ENCODE measurements around the gene NR2F1-AS1. TPM values are rescaled to one million over a fixed set of nuclear protein-coding genes. Genes with fewer than 3 reads are reported as not detected.
A peak's percentile ranks its signal among the peaks of the same experiment; 100 is the strongest.

NR2F1-AS1 gene
- total RNA-seq, 1 donor from 2014 or later = 49.3 TPM

DNA sequence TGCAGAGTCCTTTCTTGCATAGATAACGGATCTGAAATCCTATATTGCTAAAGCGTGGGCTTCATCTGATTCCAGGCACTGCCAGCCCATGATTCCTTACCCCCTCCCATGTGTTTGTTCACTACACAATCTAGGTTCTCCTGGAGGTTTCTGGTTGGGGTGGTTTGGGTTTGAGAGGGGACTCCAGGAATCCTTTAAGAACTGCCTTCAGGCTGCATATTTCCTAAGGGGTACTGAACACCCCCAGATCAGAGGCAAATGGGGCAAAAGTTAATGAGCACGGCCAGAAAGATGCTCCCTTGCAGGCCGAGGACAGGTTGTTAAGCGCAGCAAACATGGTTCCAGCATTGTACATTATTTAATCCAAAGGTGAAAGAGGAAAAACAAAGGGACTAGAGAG is 11.9 kb upstream of the NR2F1-AS1 start:
- intact Hi-C loops (cut with DNase I) = no loop called here
- DNase-seq (ENCODE audit: low spot score) (no peak), ATAC-seq (no peak)

DNA sequence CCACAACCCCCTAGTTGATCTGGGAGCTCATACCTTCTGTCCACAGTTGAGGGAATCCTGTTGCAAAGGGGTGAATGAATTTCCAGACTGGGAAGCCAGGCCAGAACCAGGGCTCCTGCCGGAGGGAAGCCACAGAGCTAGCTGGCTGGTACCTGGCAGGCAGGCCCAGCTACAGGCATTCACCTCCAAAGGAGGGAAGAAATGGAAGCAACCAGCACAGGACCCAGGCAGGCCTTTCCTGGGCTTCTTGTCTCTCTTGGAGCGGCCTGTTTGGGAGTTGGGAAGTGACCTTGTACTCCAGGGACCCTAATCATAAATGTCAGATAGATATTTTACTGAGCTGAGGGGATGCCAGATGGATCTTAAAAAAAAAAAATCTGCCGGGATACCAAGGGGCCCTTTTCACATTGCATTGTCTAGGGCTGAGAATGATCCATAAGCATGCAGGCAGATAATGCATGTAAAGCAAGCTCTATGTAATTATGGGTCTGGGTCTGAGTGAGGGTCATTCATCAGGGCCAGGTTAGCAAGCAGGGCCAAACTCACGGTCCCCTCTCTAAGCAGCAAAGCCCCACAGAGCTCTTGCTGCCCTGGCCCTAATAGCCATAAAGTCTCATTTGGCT is 10.4 kb upstream of the NR2F1-AS1 start:
- ATAC-seq = no peak
- intact Hi-C loops (cut with DNase I) = no loop called here
- DNase-seq (ENCODE audit: low spot score) = no peak

DNA sequence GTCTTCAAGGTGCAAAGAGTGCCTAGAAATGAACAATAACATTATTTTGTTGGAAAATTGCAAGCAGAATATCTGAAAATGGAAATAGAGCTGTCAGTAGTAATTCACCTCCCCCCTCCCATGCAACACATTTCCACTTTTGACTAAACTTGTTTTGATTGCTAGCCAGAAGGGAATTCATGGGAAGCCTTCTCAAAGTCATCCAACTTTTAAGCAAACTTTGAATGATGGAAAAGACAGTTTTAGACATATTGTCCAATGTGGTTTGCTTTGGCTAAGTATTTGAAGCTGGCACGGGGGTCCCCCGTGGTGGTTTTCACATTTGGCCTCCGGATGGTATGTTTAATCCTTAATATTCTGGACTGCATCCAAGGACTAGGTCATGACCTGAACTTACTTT is 9.5 kb upstream of the NR2F1-AS1 start:
- ATAC-seq = no peak
- intact Hi-C loops (cut with DNase I) = no loop called here
- no peak for DNase-seq (ENCODE audit: low spot score)

DNA sequence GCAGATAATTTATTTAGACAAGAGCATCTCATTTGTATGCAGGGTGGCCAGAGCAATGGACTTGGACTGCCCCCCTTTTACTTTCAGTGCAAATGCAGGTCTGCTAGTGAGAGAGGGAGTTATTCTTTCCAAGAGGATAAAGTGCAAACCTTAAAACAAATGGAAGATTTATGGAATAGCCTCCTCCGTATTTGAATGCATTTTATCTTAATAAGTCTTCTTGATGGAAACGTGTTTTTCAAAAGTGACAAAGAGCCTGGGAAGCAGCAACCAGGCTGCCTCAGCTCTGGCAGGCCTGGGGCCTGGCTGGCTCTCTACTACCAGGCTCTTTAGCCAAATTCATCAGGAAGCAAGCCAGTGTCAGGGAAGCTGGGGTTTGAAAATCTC is 8.8 kb upstream of the NR2F1-AS1 start:
- intact Hi-C loops (cut with DNase I) = no loop called here
- no peak for DNase-seq (ENCODE audit: low spot score)
- no peak for ATAC-seq

DNA sequence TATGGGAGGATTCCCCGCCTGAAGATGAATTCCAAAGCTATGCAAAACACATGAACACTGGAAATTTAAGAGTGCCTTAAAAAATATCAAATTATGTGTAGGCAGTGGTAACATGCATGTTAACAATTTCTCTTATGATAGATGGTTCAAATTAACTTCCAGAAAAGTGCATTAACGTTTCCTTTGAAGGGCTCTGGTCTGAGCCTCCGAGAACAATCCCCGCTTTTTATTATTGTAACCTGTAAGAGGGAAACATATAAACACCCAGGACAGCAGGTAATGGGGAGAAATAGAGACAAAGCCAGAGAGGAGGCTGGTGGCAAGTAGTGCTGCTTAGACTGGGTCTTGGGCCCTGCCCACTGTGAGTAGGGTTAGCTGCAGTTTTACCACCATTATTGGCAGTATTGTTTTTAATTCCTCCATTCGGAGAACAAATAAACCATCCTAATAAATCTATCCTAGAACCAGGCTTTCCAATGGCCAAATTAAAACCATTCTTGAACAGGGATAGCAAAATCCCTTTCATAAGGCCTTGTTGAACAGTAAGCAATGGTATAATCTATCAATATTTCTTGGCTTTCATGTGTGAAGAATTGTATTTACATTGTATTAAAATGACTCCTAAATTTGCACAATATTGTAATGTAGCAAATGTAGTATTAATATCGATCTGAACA is 8.3 kb upstream of the NR2F1-AS1 start:
- intact Hi-C loops (cut with DNase I) = no loop called here
- ATAC-seq (no peak), DNase-seq (ENCODE audit: low spot score) (no peak)

DNA sequence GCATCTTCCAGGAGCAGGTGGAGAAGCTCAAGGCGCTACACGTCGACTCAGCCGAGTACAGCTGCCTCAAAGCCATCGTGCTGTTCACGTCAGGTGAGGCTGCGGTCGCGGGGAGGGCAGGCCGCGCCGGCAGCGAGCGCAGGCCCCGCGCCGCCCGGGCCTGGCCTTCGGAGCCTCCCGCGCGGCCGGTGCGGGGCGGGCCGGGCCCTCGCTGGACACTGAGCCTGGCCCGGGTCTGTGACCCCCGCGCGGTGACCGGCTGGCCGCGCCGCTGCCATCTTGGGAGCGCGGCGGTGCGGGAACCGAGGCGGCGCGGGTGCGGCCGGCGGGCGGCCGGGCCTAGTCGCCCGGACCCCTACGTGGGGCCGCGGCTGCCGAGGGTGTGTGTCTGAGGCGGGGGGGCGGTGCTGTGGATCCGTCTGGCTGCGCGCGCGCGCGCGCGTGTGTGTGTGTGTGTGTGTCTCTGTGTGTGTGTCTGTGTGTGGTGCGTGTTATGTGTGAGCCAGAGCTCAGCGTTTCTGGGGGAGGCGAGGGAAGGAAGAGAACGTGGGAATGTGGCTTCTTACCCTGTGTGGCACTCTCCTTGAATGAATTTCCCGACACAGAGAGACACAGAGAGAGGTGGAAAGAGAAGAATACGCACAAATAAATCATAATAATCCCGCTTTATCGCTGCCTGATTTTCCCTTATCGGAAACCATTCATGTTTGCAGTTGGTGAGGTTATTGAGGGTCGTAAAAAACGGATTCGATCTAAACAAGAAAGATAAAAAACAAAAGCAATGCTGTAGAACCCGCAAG is 7.5 kb upstream of the NR2F1-AS1 start:
- intact Hi-C loops (cut with DNase I) = no loop called here
- ATAC-seq = peak; percentile 37

DNA sequence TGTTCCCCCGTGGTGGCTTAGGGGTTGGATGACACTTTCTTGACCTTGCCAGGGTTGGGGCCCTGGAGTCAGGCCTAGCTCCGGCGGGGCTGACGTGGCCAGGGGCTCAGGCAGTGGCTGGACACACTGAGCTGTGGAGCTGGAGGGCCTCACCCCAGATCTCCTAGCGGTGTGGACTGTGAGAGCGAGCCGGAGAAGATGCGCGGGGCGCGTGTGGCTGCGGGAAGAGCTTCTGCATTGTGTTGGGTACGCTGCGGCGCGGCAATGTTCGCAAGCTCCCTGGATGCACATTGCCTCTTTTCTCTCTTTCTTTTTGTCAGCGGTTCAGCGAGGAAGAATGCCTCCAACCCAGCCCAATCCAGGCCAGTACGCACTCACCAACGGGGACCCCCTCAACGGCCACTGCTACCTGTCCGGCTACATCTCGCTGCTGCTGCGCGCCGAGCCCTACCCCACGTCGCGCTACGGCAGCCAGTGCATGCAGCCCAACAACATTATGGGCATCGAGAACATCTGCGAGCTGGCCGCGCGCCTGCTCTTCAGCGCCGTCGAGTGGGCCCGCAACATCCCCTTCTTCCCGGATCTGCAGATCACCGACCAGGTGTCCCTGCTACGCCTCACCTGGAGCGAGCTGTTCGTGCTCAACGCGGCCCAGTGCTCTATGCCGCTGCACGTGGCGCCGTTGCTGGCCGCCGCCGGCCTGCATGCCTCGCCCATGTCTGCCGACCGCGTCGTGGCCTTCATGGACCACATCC is 6.8 kb upstream of the NR2F1-AS1 start:
- peak; percentile 11 for ATAC-seq
- peak; percentile 63 for DNase-seq (ENCODE audit: low spot score)
- intact Hi-C loops (cut with DNase I) = no loop called here

More for the DNA sequence above, 7.5 kb upstream of the NR2F1-AS1 start:
- DNase-seq (ENCODE audit: low spot score) = peak; percentile 71

DNA sequence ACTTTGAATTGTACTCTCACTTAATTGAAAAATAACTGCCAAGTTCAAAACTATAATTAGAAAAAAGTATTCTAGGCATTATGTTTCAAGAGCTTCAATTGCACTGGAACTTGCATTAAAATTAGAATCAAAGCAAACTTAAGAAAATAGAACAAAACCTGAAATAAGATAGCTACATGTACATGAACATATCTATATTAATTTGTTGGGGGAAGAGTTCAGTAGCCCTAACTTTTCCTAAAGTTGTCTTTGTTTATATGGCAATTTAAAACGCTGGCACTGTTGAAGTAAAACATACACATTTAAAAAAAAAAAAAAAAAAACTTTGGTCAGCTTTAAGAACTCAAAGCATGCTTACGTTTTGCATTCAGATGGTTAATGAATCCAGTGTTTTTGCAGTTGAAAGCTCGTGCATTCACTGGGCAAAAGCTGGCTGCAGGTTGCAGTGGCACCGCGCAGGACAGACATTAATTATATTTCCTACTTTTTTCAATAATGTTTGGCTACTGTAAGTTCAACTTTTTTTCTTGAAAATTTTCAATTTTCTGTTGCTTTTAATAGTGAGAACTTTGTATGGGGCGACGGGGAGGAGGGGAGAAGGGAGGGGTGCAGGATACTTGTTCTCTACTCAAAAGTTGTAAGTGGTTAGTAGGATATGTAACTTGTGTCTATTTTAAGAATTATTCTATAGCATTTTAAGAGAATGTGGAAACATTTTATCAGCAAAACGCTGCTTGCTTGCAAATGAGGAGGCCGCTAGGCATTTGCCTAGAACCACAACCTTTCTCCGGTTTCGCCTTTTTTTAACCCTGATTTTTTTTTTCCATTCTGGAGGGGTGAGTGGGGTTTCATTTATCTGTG is 5.9 kb upstream of the NR2F1-AS1 start:
- intact Hi-C loops (cut with DNase I) = no loop called here
- ATAC-seq (no peak), DNase-seq (ENCODE audit: low spot score) (no peak)

DNA sequence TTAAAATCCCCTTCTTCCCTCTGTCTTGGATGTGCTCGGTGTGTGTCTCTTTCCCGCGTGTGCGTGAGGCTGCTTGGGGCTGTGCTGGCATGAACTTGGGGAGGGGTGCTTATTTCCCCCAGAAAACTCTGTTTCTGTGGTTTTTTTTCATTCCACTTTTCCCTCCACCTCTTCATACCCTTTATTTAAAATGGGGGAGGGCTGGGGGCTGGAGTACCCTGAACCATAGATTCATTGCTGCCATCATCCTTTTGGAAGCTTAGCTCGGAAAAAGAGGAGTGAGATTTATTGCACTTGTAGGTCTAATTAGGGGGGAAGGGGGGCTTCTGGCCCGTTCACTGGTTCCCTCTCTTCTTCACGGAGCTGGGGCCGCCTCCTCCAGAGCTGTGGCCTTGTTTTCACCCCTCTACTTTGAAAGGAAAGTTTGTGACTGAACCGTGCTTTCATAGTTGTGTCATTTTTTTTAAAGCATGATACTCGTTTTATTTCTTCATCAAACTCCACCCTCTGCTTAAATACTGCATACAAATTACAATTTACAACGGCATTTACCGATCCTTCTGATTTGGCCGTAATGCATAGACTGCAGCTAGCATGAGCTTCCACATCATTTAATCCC is 4.9 kb upstream of the NR2F1-AS1 start:
- ATAC-seq = no peak
- DNase-seq (ENCODE audit: low spot score) = no peak
- intact Hi-C loops (cut with DNase I) = no loop called here

DNA sequence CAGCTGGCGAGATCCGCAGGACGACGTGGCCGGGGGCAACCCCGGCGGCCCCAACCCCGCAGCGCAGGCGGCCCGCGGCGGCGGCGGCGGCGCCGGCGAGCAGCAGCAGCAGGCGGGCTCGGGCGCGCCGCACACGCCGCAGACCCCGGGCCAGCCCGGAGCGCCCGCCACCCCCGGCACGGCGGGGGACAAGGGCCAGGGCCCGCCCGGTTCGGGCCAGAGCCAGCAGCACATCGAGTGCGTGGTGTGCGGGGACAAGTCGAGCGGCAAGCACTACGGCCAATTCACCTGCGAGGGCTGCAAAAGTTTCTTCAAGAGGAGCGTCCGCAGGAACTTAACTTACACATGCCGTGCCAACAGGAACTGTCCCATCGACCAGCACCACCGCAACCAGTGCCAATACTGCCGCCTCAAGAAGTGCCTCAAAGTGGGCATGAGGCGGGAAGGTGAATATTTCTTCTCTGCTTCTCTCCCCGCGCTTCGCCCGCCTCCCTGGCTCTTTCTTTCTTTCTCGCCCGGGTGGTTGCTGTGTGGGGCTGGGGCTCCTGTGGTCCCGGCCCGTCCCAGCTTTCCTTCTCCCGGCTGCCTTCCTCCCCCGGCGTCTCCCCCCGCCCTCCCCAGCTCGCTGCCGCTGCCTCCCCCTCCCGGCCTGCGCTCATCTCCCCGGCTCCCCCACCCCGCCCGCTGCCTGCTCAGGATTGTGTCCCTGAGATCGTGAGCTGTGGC is 4.2 kb upstream of the NR2F1-AS1 start:
- ATAC-seq (no peak), DNase-seq (ENCODE audit: low spot score) (peak; percentile 62)
- intact Hi-C loops (cut with DNase I) = no loop called here

DNA sequence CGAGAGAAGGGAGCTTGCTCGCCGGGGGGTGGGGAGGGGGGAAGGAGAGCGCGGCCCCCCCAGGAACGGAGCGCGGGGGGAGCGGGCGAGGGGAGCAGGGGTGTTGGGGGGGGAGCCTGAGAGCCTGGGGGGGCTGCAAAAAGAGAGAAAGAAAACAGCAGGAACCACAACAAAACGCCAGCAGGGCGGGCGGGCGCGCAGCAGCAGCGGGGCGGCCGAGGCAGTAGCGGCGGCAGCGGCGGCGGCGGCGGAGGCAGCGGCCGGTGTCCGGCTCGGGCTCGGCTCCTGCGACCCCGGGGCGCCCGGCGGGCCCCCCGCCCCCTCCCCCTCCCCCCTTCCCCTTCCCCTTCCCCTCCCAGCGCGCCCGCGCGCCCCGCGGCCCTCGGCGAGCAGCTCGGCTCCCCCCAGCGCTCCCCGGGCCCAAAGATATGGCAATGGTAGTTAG is 3.6 kb upstream of the NR2F1-AS1 start:
- DNase-seq (ENCODE audit: low spot score) = no peak
- ATAC-seq = no peak
- intact Hi-C loops (cut with DNase I) = no loop called here

DNA sequence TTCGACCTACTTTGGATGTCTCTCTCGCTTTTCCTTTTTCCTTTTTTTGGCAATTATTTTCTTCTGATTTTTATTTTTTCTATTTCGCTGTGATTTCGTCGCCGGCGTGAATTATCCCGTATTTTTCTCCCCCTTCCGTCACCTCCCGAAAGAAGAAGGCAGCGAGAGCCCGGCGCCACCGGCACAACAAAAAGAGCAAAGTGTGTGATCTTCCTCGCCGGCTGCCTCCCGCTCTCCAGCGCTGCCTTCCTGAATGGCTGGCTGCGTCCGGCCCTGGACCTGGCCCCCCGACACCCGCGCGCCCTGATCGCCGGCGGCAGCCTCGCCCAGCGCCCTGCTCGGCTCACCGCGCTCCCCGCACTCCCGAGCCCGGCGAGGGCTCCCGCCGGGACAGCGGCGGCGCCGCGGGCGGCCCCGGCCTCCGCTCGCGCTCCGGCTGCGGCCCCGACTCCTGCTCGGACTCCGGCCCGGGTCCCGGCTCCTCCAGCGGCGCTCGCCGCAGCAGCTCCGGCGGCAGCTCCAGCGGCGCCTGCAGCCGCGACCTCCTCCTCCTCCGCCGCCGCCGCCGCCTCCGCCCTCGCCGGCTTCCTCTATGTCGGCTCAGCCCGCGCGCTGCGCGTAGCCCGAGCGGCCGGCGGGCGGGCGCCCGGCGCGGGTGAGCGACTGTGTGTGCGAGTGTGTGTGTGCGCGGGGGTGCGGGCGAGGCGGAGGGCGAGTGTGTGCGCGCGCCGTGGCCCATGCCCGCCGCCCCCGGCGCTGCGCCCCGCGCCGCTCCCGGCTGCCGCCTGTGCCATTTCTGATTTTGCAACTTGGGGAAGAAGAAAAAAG is 3.0 kb upstream of the NR2F1-AS1 start:
- ATAC-seq (no peak), DNase-seq (ENCODE audit: low spot score) (peak; percentile 67)
- intact Hi-C loops (cut with DNase I) = no loop called here

DNA sequence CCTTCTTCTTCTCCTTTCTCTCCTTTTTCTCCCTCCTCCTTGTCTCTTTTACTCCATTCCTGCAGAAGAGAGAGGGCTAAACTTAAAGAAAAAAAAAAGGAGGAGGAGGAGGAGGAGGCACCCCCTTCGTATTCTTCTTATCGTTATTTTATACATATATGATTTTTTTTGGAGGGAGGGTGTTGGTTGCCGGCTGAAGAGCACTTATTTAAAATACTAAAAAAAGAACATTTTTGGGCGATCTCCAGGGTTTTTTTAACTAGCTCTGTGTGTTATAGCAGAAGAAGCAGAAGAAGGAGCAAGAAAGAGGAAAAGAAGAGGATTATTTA is 2.4 kb upstream of the NR2F1-AS1 start:
- intact Hi-C loops (cut with DNase I) = no loop called here
- no peak for ATAC-seq
- DNase-seq (ENCODE audit: low spot score) = no peak

DNA sequence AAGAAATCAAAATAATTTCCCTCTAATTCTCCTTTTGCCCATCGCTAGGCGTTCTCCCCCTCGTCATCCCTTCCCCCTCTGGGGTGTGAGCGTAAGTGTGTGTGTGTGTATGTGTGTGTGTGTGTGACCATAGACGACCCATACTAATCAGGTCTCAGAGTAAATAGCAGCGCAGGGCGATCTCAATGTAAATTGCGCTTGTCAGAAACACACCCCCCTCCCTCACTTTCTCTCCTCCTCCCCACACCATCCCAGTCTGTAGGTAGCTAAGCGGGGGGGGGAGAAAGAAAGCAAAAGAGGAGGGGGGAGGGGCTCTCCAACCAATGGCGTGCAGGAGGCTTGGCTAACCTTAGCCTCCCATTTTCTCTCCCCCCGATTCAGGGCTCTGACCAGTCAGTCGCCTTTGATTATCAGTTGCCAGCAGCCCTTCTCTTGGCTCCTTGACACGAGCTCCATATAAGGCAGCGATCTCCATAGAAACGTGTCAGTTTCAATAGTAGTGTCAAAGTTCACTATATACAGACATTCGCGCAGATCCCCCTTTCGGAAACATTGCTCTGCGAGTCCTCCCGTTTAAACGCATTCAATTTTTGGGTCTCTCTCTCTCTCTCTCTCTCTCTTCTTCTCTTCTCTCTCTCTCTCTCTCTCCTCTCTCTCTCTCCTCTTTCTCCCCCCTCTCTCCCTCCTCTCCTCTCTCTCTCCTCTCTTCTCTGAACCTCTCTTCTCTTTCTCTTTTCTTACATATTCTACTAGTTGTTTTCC is 1.8 kb upstream of the NR2F1-AS1 start, which contains the start of gene NR2F1:
NR2F1 (plus strand) TSS at position 546 of the 762 bp plus-strand sequence. CDS start 1,802 bp downstream, outside the sequence.
- ATAC-seq (peak; percentile 84), DNase-seq (ENCODE audit: low spot score) (peak; percentile 91)
- intact Hi-C loops (cut with DNase I) = no loop called here

DNA sequence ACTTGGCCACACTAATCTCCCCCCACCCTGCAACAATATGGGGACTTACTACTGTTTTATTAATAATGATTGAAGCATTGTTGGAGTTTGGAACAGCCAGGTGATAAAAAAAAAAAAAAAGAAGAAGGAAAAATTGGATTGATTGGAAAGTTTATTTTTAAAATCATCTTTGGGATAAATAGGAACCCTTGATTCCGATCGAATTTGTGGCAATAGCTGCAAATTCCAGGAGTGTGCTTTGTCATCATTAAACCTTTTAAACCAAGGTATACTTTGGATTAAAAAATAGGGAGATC is 1.1 kb upstream of the NR2F1-AS1 start:
- intact Hi-C loops (cut with DNase I) = no loop called here
- ATAC-seq (no peak), DNase-seq (ENCODE audit: low spot score) (no peak)

Measured in sciatic nerve (tissue), 2 donors.